Panc1 (cell line): Measurements from ENCODE around the gene ELF5.

Experiments used
- POLR2AphosphoS5 ChIP-seq: IDR thresholded peaks from 2 replicates; pipeline ENCODE4 v1.6.1; 2012; ENCODE audit warnings: mild to moderate bottlenecking, low read depth, low read length, moderate library complexity
- TF ChIP-seq, protein P1 (sequence below): fragments of 450-650 bp; IDR thresholded peaks from 2 replicates; pipeline ENCODE4 v1.5.1; 2017; ENCODE audit warnings: mild to moderate bottlenecking

DNA sequence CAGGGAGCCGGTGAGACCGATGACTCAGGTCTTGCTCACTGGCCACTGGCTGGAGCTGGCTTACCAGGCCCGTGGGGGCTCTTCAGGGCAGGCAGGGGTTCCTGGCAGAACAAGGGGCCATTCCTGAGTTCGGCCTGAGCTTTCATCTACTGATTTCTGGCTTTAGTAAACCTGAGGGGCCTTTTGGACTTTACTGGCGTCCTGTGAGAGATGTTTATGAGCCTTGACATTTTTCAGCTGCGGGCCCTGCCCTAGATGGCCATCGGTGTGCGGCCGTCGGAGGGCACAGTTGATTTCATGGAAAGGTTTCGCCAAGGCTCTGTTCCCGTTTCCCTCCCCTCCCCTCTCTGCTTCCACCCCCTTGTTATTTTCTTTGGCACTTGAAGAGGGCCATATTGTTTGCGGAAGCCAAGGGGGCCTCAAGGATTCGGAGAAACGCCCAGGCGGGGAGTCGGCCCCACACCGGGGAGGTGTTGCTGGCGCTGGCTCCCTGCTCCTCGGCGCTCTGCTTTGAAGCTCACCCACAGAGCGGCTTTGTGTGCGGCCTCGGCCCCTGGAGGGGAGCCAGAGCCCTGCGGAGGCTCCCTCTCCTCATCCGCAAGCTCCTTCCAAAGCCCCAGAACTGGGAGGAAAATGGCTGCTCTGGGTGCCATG is 17.7 kb downstream of the ELF5 start:
- TF ChIP-seq, protein P1, sequence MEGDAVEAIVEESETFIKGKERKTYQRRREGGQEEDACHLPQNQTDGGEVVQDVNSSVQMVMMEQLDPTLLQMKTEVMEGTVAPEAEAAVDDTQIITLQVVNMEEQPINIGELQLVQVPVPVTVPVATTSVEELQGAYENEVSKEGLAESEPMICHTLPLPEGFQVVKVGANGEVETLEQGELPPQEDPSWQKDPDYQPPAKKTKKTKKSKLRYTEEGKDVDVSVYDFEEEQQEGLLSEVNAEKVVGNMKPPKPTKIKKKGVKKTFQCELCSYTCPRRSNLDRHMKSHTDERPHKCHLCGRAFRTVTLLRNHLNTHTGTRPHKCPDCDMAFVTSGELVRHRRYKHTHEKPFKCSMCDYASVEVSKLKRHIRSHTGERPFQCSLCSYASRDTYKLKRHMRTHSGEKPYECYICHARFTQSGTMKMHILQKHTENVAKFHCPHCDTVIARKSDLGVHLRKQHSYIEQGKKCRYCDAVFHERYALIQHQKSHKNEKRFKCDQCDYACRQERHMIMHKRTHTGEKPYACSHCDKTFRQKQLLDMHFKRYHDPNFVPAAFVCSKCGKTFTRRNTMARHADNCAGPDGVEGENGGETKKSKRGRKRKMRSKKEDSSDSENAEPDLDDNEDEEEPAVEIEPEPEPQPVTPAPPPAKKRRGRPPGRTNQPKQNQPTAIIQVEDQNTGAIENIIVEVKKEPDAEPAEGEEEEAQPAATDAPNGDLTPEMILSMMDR = no peak
- TF ChIP-seq POLR2AphosphoS5 = no peak
